ENCODE results near the gene CHKB.

CHKB gene

DNA sequence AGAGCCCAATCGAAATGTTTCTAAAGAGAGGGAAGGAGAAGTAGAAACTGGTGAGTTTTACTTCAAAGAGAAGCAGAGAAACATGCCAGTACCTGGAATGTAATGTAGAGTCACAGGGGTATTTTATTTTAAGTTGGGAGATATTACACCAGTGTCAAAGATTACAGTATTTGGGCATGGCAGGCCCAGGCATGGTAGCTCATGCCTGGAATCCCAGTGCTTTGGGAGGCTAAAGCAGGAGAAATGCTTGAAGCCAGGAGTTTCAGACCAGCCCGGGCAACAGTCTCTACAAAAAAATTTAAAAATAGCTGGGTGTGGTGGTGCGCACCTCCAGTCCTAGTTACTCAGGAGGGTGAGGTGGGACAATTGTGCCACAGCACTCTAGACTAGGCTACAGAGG is 22.6 kb downstream of the CHKB start:
- Histone ChIP-seq H3K27me3 (replicated peaks in 2 of 5; ENCODE audit: control insufficient read depth in 4 of 5, insufficient read depth in 5 of 5, low read length in 4 of 5) (peaks cover 0 to 9% (median 0%) of the 10 kb centered on the region in 5 experiments), H3K36me3 (ENCODE audit: control insufficient read depth in 4 of 4, insufficient read depth in 4 of 4, low read length in 3 of 4) (no peaks in the 10 kb centered on the region), H3K4me3 (ENCODE audit: control insufficient read depth in 1 of 7, extremely low read depth in 1 of 7, insufficient read depth in 4 of 7, low read depth in 2 of 7, low read length in 6 of 7) (no peak overlapping the region), H3K27ac (ENCODE audit: insufficient read depth in 1 of 2, low read depth in 1 of 2, low read length in 2 of 2, poor library complexity in 1 of 2, severe bottlenecking in 2 of 2) (no peak overlapping the region), H3K9me3 (ENCODE audit: control extremely low read depth in 1 of 5, control insufficient read depth in 4 of 5, insufficient read depth in 2 of 5, low read depth in 1 of 5, low read length in 4 of 5) (no peaks in the 10 kb centered on the region), H3K4me1 (ENCODE audit: control extremely low read depth in 1 of 4, control insufficient read depth in 4 of 4, insufficient read depth in 4 of 4, low read length in 3 of 4) (peaks cover 0 to 12% (median 9%) of the 10 kb centered on the region in 4 experiments)
- ChIA-PET POLR2A (no interaction called here), CTCF (interaction anchor here (1.0 to 3.2 kb wide), 5 partner anchors 9 to 34 kb away, joined by 3 to 7 read pairs (median 3); partner anchors contain the start of genes SCO2 and TYMP)
- no peak for DNase-seq
- 100% methylated on average over 3 of the region's 3 CpGs for WGBS (ENCODE audit: insufficient coverage)

DNA sequence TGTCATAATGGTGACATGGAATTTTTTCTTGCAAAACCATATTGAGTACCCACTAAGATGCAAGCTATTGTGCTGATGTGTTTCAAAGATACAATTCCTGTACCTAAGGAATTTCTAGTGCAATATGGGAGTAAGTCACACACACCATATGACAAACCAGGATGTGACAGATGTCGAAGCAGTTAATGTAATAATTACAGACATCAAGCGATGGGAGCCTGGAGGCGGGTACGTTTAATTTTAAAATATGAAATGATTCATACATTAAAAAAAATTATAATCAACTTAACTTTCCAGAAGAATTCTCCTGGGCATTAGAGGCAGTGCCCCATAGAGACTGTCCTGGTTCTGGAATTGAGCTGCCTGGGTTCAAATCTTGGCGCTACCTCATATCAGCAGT is 25.9 kb downstream of the CHKB start:
- H3K36me3 ChIP-seq (ENCODE audit: control insufficient read depth in 4 of 4, insufficient read depth in 4 of 4, low read length in 3 of 4), result no peaks in the 10 kb centered on the region
- ChIA-PET POLR2A (no interaction called here), CTCF (interaction anchor here (1.0 to 3.1 kb wide), 5 partner anchors 9 to 18 kb away, joined by 3 to 13 read pairs (median 9); partner anchors contain the start of gene KLHDC7B)
- H3K27me3 ChIP-seq (replicated peaks in 2 of 5; ENCODE audit: control insufficient read depth in 4 of 5, insufficient read depth in 5 of 5, low read length in 4 of 5), result peaks cover 0 to 4% (median 0%) of the 10 kb centered on the region in 5 experiments
- no peak overlapping the region for H3K4me3 ChIP-seq (ENCODE audit: control insufficient read depth in 1 of 7, extremely low read depth in 1 of 7, insufficient read depth in 4 of 7, low read depth in 2 of 7, low read length in 6 of 7)
- WGBS (ENCODE audit: insufficient coverage), result 100% methylated on average over 1 of the region's 5 CpGs
- no peaks in the 10 kb centered on the region for H3K4me1 ChIP-seq (ENCODE audit: control extremely low read depth in 1 of 4, control insufficient read depth in 4 of 4, insufficient read depth in 4 of 4, low read length in 3 of 4)
- H3K9me3 ChIP-seq (ENCODE audit: control extremely low read depth in 1 of 5, control insufficient read depth in 4 of 5, insufficient read depth in 2 of 5, low read depth in 1 of 5, low read length in 4 of 5), result no peaks in the 10 kb centered on the region
- no peak for DNase-seq
- no peak overlapping the region for H3K27ac ChIP-seq (ENCODE audit: insufficient read depth in 1 of 2, low read depth in 1 of 2, low read length in 2 of 2, poor library complexity in 1 of 2, severe bottlenecking in 2 of 2)

DNA sequence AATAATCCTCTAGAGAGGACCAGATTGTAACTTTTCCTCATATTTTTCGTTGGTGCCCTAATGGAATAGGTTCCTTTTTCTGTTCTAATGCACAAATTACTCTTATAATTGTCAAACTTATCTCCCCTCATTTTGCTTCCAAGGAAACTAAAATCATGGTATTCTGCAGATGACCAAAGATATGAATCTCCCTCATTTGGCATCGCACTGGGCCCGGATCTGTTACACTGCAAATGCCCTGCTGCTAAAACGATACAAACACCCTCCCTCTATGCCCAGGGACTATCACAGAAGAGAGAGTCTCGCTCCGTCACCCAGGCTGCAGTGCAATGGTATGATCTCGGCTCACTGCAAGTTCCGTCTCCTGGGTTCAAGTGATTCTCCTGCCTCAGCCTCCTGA is 29.3 kb downstream of the CHKB start:
- ChIA-PET POLR2A (no interaction called here), CTCF (interaction anchor here (1.3 kb wide), 1 partner anchor 22 kb away, joined by 4 read pairs; no protein-coding TSS in a partner anchor)
- Histone ChIP-seq H3K36me3 (ENCODE audit: control insufficient read depth in 4 of 4, insufficient read depth in 4 of 4, low read length in 3 of 4) (no peaks in the 10 kb centered on the region), H3K4me1 (ENCODE audit: control extremely low read depth in 1 of 4, control insufficient read depth in 4 of 4, insufficient read depth in 4 of 4, low read length in 3 of 4) (peaks cover 0 to 14% (median 11%) of the 10 kb centered on the region in 4 experiments), H3K27ac (ENCODE audit: insufficient read depth in 1 of 2, low read depth in 1 of 2, low read length in 2 of 2, poor library complexity in 1 of 2, severe bottlenecking in 2 of 2) (no peak overlapping the region), H3K27me3 (replicated peaks in 2 of 5; ENCODE audit: control insufficient read depth in 4 of 5, insufficient read depth in 5 of 5, low read length in 4 of 5) (peaks cover 0 to 10% (median 0%) of the 10 kb centered on the region in 5 experiments), H3K4me3 (ENCODE audit: control insufficient read depth in 1 of 7, extremely low read depth in 1 of 7, insufficient read depth in 4 of 7, low read depth in 2 of 7, low read length in 6 of 7) (no peak overlapping the region), H3K9me3 (ENCODE audit: control extremely low read depth in 1 of 5, control insufficient read depth in 4 of 5, insufficient read depth in 2 of 5, low read depth in 1 of 5, low read length in 4 of 5) (no peaks in the 10 kb centered on the region)
- 94% methylated on average over 8 of the region's 8 CpGs for WGBS (ENCODE audit: insufficient coverage)
- no peak for DNase-seq

DNA sequence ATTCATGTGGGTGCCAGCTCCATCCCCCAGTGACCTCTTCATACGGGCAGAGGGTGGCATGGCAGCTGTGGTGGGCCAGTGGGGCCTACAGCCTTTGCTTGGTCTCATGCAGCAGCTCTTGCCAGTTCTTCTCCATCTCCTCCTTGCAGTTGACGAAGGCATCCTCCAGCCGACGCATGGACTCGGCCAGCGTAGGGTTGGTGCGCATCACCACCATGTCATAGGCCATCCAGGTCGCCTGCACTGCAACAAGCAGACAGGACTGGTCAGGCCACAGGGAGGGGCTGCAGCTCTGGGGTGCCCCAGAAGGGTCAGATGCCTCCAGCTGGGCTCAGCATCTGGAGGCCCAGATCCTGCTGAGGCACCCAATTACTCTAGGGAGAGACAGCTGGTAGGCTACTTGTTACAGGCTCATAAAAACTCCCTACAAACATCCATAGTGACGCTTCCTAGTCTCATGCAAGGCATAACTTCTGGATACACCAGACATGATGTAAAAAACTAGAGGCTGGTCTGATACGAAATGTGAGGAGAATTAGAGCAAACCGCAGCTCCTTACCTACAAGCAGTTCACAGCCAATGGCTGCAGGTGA is 31.4 kb downstream of the CHKB start:
- peaks cover 0 to 28% (median 0%) of the 10 kb centered on the region in 5 experiments for H3K27me3 ChIP-seq (replicated peaks in 2 of 5; ENCODE audit: control insufficient read depth in 4 of 5, insufficient read depth in 5 of 5, low read length in 4 of 5)
- ChIA-PET POLR2A (interaction anchor here (1.4 kb wide), 1 partner anchor 12 kb away, joined by 4 read pairs; the partner anchor contains the start of gene SYCE3), CTCF (interaction anchor here (1.0 to 3.5 kb wide), 6 partner anchors 10 to 70 kb away, joined by 3 to 13 read pairs (median 6); partner anchors contain the start of genes SCO2 and SYCE3)
- no peak for DNase-seq
- no peak overlapping the region for H3K4me3 ChIP-seq (ENCODE audit: control insufficient read depth in 1 of 7, extremely low read depth in 1 of 7, insufficient read depth in 4 of 7, low read depth in 2 of 7, low read length in 6 of 7)
- no peak overlapping the region for H3K27ac ChIP-seq (ENCODE audit: insufficient read depth in 1 of 2, low read depth in 1 of 2, low read length in 2 of 2, poor library complexity in 1 of 2, severe bottlenecking in 2 of 2)
- peaks cover 0 to 24% (median 22%) of the 10 kb centered on the region in 4 experiments for H3K4me1 ChIP-seq (ENCODE audit: control extremely low read depth in 1 of 4, control insufficient read depth in 4 of 4, insufficient read depth in 4 of 4, low read length in 3 of 4)
- no peaks in the 10 kb centered on the region for H3K36me3 ChIP-seq (ENCODE audit: control insufficient read depth in 4 of 4, insufficient read depth in 4 of 4, low read length in 3 of 4)
- WGBS (ENCODE audit: insufficient coverage), result 100% methylated on average over 8 of the region's 11 CpGs
- H3K9me3 ChIP-seq (ENCODE audit: control extremely low read depth in 1 of 5, control insufficient read depth in 4 of 5, insufficient read depth in 2 of 5, low read depth in 1 of 5, low read length in 4 of 5), result no peaks in the 10 kb centered on the region

DNA sequence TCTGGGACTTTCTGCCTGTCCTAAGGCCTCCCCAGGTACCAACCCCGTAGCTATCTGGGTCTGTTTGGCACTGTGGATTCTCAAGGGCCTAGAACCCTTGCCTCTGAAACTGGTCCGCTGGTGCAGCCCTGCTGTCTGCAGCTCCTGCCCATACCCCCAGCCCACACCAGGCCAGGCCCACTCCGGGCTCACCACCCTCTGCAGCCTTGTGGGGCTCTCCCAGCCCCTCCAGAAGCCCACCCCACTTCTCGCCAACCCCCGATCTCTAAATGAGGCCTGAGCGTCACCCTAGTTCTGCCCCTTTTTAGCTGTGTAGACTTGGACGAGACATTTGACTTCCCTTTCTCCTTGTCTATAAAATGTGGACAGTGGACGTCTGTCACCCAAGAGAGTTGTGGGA is 32.3 kb downstream of the CHKB start:
- DNase-seq, result no peak
- CTCF ChIA-PET, result interaction anchor here (1.0 to 3.5 kb wide), 6 partner anchors 10 to 71 kb away, joined by 3 to 13 read pairs (median 6); partner anchors contain the start of genes SCO2 and SYCE3
- Histone ChIP-seq H3K27ac (ENCODE audit: insufficient read depth in 1 of 2, low read depth in 1 of 2, low read length in 2 of 2, poor library complexity in 1 of 2, severe bottlenecking in 2 of 2) (no peak overlapping the region), H3K27me3 (replicated peaks in 2 of 5; ENCODE audit: control insufficient read depth in 4 of 5, insufficient read depth in 5 of 5, low read length in 4 of 5) (peaks cover 0 to 30% (median 0%) of the 10 kb centered on the region in 5 experiments), H3K4me1 (ENCODE audit: control extremely low read depth in 1 of 4, control insufficient read depth in 4 of 4, insufficient read depth in 4 of 4, low read length in 3 of 4) (peaks cover 0 to 33% (median 30%) of the 10 kb centered on the region in 4 experiments), H3K9me3 (ENCODE audit: control extremely low read depth in 1 of 5, control insufficient read depth in 4 of 5, insufficient read depth in 2 of 5, low read depth in 1 of 5, low read length in 4 of 5) (no peaks in the 10 kb centered on the region), H3K36me3 (ENCODE audit: control insufficient read depth in 4 of 4, insufficient read depth in 4 of 4, low read length in 3 of 4) (no peaks in the 10 kb centered on the region), H3K4me3 (ENCODE audit: control insufficient read depth in 1 of 7, extremely low read depth in 1 of 7, insufficient read depth in 4 of 7, low read depth in 2 of 7, low read length in 6 of 7) (no peak overlapping the region)
- 89% methylated on average over 7 of the region's 8 CpGs for WGBS (ENCODE audit: insufficient coverage)
- POLR2A ChIA-PET, result interaction anchor here (0.7 to 1.4 kb wide), 2 partner anchors 12 to 25 kb away, joined by 3 to 4 read pairs; partner anchors contain the start of genes SCO2 and SYCE3

DNA sequence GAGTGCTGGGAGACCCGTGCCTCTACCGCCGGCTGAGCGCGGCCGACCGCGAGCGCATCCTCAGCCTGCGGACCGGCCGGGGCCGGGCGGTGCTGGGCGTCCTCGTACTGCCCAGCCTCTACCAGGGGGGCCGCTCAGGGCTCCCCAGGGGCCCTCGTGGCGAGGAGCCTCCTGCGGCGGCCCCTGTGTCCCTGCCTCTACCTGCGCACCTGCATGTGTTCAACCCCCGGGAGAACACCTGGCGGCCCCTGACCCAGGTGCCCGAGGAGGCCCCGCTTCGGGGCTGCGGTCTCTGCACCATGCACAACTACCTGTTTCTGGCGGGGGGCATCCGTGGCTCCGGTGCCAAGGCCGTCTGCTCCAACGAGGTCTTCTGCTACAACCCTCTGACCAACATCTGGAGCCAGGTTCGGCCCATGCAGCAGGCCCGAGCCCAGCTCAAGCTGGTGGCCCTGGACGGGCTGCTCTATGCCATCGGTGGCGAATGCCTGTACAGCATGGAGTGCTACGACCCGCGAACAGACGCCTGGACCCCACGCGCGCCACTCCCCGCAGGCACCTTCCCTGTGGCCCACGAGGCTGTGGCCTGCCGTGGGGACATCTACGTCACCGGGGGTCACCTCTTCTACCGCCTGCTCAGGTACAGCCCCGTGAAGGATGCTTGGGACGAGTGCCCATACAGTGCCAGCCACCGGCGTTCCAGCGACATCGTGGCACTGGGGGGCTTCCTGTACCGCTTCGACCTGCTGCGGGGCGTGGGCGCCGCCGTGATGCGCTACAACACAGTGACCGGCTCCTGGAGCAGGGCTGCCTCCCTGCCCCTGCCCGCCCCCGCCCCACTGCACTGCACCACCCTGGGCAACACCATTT is 33.5 kb downstream of the CHKB start:
- CTCF ChIA-PET, result interaction anchor here (0.7 to 3.5 kb wide), 7 partner anchors 9 to 41 kb away, joined by 3 to 13 read pairs (median 6); partner anchors contain the start of genes LMF2, NCAPH2, SCO2 and SYCE3
- 50% methylated on average over 49 of the region's 68 CpGs for WGBS (ENCODE audit: insufficient coverage)

More for the DNA sequence above, 33.5 kb downstream of the CHKB start:
- H3K27ac ChIP-seq (ENCODE audit: insufficient read depth in 1 of 2, low read depth in 1 of 2, low read length in 2 of 2, poor library complexity in 1 of 2, severe bottlenecking in 2 of 2), result no peak overlapping the region
- peak overlapping the region in 6 of 7 experiments; percentile 26 to 66 (median 50) for H3K4me3 ChIP-seq (ENCODE audit: control insufficient read depth in 1 of 7, extremely low read depth in 1 of 7, insufficient read depth in 4 of 7, low read depth in 2 of 7, low read length in 6 of 7)
- peaks cover 0 to 30% (median 0%) of the 10 kb centered on the region in 5 experiments for H3K27me3 ChIP-seq (replicated peaks in 2 of 5; ENCODE audit: control insufficient read depth in 4 of 5, insufficient read depth in 5 of 5, low read length in 4 of 5)
- DNase-seq, result no peak
- peaks cover 0 to 45% (median 42%) of the 10 kb centered on the region in 4 experiments for H3K4me1 ChIP-seq (ENCODE audit: control extremely low read depth in 1 of 4, control insufficient read depth in 4 of 4, insufficient read depth in 4 of 4, low read length in 3 of 4)
- POLR2A ChIA-PET, result interaction anchor here (0.8 to 1.5 kb wide), 3 partner anchors 11 to 23 kb away, joined by 4 to 7 read pairs (median 6); partner anchors contain the start of gene SCO2
- H3K9me3 ChIP-seq (ENCODE audit: control extremely low read depth in 1 of 5, control insufficient read depth in 4 of 5, insufficient read depth in 2 of 5, low read depth in 1 of 5, low read length in 4 of 5), result no peaks in the 10 kb centered on the region
- H3K36me3 ChIP-seq (ENCODE audit: control insufficient read depth in 4 of 4, insufficient read depth in 4 of 4, low read length in 3 of 4), result no peaks in the 10 kb centered on the region

All from common myeloid progenitor, CD34-positive (primary cell).